GM18951 (cell line): Measurements from ENCODE around the gene PARK7.

Experiments
- POLR2A ChIP-seq: IDR thresholded peaks from 4 replicates; pipeline ENCODE4 v1.6.1; 2011; ENCODE audit warnings: mild to moderate bottlenecking; ENCODE audit not compliant: insufficient read length, insufficient read depth; ENCODE audit errors: extremely low read depth
- in situ Hi-C: fragments of 300-500 bp; cut with MboI; formaldehyde crosslinking; loops from one replicate; pipeline ENCODE4 v1.12.0; 2022; ENCODE audit warnings: low sequenced_read_pairs, mixed read lengths, inconsistent platforms; ENCODE audit not compliant: unreplicated experiment

PARK7 gene

DNA sequence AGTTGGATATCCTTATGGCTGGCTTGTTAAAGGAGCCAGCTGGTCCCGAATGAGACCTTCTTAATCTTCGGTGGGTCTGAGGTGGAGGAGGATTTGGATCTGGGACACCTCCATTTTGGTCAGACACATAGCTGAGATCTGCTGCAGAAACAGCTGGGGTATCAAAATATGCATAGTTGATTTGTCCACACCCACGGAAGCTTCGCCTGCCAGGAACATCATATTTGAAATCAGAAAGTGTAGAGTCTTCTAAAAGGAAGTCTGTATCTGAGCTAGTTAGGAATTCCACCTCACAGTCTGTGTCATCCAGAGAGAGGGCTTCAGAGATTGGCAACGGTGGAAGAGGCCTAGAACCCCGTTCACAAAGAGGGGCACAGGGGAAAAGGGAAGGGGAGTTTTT, 52.3 kb downstream of the PARK7 start:
- in situ Hi-C loops: loop anchor here (10.0 to 25.0 kb wide), 2 partner anchors 301 to 824 kb away; partner anchors contain the start of gene SLC45A1

DNA sequence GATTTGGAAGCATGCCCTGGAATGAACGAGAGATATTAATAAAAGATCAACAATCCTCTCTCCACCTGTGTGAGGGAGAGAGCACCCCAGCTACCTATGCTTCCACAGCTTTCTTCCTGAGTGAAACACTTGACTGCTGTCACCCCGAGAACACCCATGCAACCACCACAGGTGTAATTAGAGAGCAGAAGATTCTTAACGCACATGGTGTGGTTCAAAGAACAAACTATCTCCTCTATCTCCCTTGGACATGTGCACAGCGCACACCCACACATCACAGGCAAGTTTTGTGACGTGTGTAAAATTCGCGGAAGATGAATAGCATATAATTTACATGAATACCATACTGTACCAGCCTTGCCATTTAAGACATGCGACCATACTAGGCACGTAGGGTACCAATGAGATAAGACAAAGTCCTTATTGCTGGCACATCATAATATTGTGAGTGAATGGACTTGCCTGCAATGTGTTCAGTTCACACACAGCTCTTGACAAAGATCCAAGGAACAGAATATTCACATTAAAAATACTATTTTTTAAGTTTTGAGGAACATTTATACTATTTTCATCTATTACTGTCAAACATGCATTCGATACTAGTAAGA, 53.0 kb downstream of the PARK7 start:
- no peak for TF ChIP-seq POLR2A
- in situ Hi-C loops: loop anchor here (10.0 to 25.0 kb wide), 2 partner anchors 300 to 823 kb away; partner anchors contain the start of gene SLC45A1

More for the DNA sequence above, 52.3 kb downstream of the PARK7 start:
- no peak for TF ChIP-seq POLR2A

DNA sequence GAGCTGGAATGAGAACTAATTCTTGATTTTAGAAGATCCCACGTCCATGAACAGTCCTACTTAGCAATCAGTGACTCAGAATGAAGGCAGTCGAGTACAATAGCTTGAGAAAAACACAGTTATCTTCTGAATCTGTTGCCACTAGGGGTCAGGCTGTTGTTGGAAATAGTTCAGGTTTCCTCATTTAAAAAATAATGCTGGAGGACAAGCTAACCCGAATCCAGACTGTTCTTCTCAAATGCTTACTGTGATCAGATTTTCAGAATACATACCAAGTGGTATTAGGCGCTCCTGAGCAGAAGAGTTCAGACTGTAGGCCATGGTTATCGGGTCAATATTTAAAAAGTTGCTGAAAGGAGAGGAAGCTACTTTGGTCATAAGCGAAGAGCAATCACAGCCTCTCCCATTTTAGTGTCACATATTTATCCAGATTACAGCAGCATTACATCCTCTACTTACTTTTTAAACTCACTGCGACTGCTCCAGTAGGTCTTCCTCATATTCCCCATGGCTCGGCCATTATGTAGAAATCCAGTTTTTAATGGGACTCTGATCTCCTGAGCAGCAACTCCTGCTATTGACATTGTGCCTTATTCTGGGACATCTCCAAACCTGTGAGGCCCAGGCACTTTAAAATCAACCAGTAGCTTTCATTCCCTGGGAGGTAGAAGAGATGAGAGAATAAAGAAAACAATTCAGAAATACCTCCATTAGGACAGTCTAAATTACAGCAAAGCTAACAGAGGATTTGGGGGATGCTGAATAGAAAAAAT, 53.7 kb downstream of the PARK7 start:
- TF ChIP-seq POLR2A: no peak
- in situ Hi-C loops: loop anchor here (10.0 to 25.0 kb wide), 2 partner anchors 300 to 822 kb away; partner anchors contain the start of gene SLC45A1

DNA sequence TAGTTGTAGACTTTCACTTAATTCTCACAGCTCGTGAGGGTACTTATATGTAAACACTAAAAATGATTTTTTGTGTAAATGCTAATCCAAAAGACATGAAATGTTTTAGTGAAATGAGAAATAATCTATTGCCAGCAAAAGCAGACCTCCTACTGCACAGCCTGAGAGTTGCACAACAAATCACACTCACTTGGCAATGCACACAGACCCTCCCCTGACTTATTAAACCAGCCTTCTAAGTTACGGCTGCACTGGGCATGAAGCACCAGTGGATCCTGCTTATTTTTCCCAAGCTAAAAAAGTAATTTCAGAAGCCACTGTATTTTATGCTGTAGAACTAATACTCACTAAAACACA, 54.3 kb downstream of the PARK7 start:
- no peak for TF ChIP-seq POLR2A
- in situ Hi-C loops: loop anchor here (10.0 to 25.0 kb wide), 2 partner anchors 299 to 822 kb away; partner anchors contain the start of gene SLC45A1

DNA sequence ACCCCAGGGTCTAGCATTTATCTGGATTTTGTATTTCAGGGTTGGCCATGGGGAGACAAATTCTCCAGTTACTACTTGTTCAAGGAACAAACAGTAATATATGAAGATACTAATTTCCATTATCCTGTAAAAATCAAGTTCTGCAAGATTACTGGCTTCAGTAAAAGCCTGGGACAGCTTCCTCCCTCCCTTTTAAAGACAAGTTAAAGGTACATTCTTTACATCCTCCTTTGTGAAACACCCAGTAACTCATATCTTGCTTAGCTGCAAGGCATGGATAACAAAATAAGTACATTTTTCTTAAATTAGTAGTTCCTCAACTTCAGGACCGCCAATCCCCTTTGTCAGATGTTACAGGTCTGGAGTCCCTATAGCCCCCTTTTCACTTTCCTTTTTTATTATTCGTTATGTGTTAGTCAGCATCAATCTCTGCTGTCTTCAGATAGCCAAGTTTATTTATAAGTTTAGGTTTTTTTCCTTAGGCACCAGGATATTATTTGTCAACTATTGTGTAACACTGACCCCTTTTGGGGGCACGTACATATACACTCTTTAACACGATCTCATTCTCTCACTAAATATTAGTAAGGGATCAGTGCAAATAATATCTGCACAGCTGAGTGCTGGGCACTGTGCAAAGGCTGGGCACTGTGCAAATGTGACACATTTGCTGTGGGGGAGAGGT, 54.8 kb downstream of the PARK7 start:
- no peak for TF ChIP-seq POLR2A
- in situ Hi-C loops: loop anchor here (10.0 to 25.0 kb wide), 2 partner anchors 298 to 821 kb away; partner anchors contain the start of gene SLC45A1

DNA sequence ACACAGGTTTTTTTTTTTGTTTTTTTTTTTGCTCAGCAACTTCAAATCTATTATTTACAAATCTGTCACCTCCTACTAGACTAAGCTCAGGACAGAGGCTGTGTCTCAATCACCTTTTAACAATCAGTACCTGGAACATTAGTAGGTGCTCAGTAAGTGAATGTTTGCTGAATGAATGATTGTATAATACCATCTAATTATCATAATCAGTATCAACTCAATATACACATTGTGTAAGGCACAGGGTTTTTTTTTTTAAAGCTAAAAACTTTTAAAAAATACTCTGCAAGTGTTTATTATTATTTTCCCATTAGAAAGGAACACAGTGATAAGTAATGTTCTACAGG, 55.4 kb downstream of the PARK7 start:
- TF ChIP-seq POLR2A: no peak
- in situ Hi-C loops: loop anchor here (10.0 to 25.0 kb wide), 2 partner anchors 298 to 820 kb away; partner anchors contain the start of gene SLC45A1

DNA sequence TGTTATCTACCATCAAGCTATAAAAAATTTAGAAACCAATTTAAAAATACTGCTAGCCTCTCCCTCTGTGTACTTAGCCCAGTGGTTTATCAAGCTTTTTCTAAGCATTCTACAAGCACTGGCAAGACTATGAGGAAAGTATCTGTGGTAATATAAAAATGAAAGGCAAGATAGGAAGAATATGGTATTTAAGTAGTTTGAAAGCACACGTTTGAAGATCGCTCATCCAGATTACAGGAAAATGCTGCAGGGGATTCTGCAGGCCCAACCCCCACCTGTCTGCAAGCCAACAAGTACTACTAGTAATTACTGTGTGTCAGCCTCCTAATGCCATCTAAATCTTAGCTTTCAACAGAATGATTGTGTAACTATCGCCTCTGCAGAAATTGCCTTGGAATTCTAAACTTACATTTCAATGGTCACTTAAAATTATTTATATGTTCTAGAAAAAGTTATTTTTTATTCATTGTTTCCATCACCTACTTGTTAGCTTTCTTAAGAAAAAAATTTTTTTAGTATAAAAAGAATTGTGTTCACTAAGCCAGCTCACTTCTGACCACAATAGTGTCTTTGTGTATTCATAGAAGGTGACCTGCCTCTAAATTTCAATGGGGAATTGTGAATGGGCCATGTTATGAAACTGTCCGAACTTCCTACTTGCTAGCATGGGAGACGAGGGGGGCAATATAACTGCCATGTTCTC, 56.1 kb downstream of the PARK7 start:
- in situ Hi-C loops: loop anchor here (10.0 to 25.0 kb wide), 2 partner anchors 297 to 820 kb away; partner anchors contain the start of gene SLC45A1
- no peak for TF ChIP-seq POLR2A

DNA sequence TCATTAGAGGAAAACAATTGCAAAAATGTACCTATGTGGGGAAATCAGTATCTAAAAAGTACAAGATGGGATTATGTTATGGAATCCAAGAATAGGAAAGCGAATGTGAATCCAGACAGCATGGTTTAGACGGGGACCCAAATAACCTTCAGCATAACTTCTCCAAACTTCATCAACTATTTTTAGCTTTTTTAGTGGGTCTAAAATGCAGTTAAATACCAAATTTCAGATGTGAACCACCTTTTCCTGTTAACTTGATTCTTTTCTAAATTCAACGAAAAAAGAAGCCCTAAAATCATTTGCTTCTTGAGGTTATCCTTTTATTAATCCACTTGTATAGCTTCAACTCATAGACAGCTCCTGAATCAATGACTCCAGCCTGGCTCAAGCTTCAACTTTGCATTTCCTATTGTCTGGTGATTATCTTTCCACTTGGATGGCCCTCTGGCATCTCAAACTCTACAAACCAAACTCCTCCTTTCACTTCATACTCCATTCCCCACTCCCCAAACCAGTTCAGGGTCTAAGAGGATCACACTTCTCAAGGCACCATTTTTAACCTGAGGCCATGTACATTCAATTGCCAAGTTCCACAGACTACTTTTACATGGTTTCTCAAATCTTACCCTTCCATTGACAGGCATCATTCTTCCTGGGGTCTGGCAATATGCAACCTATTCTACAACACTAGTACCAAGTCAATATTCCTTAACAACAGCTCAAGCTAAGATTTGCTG, 57.1 kb downstream of the PARK7 start:
- in situ Hi-C loops: loop anchor here (10.0 to 25.0 kb wide), 2 partner anchors 296 to 819 kb away; partner anchors contain the start of gene SLC45A1
- no peak for TF ChIP-seq POLR2A

DNA sequence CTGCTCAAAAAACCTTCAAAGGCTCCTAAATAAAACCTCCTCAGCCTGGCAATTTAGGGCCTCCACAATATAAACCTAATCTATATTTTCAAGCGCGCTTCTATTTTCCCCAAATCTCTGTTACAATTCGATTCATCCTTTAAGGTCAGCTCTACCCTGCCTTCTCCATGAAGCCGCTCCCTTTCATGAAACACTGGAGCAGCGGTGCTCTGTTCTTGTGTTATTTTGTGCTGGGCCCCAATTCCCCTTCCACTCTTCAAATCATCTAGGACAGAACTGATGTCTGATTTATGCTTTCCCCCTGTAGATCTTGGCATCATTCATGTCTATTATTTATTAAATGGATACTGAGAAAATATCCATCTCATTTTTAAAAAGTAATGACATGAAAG, 57.7 kb downstream of the PARK7 start:
- no peak for TF ChIP-seq POLR2A
- in situ Hi-C loops: loop anchor here (10.0 to 25.0 kb wide), 2 partner anchors 296 to 818 kb away; partner anchors contain the start of gene SLC45A1

DNA sequence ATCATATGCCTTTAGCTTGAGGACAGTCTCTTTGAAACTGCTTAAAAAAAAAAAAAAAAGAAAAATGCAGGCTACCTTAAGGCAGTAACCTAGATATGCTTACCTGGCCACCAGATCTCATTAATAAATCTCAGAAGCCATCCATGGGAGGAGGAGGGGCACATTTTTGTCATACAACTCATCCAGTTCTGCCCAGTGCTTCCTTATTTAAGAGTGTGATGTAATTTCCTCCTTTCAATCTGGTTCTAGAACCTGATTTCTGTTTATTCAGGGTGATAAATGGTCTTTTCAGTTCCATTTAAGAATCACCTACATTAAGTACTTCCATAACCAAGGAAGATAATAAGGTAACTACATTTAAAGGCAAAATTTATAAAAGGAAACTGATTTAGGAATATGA, 58.5 kb downstream of the PARK7 start:
- in situ Hi-C loops: loop anchor here (25.0 kb wide), 1 partner anchor 817 kb away; no protein-coding TSS in a partner anchor
- TF ChIP-seq POLR2A: no peak

DNA sequence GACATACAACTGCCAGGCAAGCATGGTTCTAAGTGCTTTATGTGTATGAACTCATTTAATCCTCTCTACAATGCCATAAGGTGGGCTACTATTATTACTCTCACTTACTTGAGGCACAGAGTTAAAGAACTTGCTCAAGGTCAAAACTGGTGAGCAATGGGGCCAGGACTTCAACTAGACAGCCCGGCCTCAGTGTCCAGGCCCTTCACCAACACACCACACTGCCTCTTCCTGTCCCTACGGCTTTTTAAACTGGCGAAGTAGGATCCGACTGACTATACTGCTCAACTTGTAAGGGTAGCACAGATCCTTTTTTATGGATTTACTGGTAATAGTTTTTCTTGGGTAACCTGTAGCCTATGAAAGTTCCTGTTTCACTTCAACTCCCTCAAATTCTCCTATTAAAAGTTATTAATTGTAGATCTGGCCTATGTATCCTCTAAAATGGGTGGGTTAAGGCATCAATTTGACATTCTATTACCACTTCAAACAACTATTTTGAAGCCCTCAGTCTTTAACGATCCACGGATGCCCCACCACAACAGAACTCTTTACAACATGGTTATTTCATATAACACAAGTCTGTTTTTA, 60.3 kb downstream of the PARK7 start:
- no peak for TF ChIP-seq POLR2A
- in situ Hi-C loops: loop anchor here (25.0 kb wide), 1 partner anchor 816 kb away; no protein-coding TSS in a partner anchor
